HG03025 (cell line): ENCODE results near the gene PLEKHM3.
"Not testable (repeated sequence)": the region's sequence is repeated elsewhere in the genome, so short reads cannot be mapped to it uniquely, and the experiment has no call there.

ENCODE experiments used
- ATAC-seq: cut with Tn5 transposase; IDR thresholded peaks from one replicate; pipeline ENCODE4 v1.9.1; 2021; ENCODE audit warnings: mild to moderate bottlenecking, moderate library complexity; ENCODE audit not compliant: unreplicated experiment, low FRiP score

Gene PLEKHM3

GRCh38 chr2:207952564-207953345 lies 72.6 kb downstream of the PLEKHM3 start:
- no peak for ATAC-seq

- ATAC-seq, result no peak
These were observed 73.4 kb downstream of the PLEKHM3 start for GRCh38 chr2:207951734-207952470.

DNA sequence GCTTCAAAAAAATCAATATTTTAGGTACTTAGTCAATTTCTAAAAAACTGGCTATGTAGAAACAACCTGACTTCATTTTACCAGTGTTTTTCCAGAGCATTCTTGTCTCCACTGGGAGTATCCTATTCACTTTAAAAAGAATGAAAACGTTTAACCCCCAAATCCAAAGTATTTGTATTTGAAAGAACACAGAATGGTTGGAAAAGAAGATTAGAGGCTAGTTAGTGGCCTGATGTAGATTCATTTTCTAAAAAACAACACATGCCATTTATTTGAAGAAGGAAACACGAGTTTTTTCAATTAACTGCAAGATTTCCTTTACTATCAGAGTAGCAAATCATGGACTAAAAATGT lies 74.6 kb downstream of the PLEKHM3 start:
- ATAC-seq, result no peak

GRCh38 chr2:207950063-207950760 lies 75.1 kb downstream of the PLEKHM3 start:
- no peak for ATAC-seq

DNA sequence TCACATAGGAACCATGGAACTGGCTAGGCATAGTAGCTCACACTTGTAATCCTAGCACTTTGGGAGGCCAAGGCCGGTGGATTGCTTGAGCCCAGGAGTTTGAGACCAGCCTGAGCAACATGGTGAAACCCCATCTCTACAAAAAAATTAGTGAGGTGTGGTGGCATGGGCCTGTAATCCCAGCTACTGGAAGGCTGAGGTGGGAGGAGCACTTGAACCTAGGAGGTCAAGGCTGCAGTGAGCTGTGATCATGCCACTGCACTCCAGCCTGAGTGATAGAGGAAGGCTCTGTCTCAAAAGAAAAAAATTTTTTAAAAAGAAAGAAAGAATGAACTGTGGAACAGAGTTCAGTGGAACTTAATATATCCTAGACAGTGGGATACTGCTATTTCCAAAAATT lies 76.1 kb downstream of the PLEKHM3 start:
- ATAC-seq, result not testable (repeated sequence)

DNA sequence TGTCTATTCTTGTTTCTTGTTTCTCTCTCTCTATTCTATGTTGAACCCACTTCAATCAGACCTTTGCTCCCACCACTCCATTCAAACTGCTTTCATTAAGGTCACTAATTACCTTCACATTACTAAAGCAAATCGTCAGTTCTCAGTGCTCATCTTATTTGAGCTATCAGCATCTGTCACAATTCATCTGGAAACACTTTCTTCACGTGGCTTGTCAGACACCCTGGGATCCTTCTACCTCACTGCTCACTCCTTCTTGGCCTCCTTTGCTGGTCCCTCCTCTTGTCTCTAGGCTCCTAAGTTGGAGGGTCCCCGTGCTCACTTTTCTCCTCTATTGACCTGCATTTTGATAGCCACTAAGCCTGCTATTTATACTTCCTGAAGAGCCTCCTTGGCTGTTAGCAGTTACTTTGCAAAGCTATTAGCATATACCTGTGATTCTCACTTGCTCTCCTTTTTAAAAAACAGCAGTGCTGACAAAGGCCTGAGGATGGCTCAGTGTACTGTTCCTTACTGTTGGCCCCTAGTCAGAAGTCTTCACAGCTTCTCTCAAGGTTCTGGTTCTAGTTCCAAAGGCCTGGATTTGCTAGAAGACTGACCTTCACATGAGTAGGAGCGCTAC lies 80.2 kb downstream of the PLEKHM3 start:
- ATAC-seq, result no peak

DNA sequence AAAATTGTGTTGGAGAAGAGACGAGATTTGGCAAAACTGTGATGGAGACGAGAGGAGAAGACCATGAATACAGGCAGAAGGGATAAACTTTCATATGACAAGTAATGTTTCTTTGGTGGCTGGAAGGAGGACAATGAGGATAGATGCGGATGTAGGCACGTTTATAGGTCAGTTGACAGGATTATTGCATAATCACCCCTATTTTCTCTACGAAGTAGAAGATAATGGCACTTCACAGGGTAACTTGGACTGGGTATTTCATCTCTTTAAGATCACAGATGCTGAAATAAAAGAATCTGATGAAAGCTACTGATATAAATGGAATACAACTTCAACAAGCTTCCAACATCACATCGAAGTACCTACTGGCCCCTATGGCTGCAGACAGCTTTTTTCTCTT lies 81.0 kb downstream of the PLEKHM3 start:
- ATAC-seq, result no peak

DNA sequence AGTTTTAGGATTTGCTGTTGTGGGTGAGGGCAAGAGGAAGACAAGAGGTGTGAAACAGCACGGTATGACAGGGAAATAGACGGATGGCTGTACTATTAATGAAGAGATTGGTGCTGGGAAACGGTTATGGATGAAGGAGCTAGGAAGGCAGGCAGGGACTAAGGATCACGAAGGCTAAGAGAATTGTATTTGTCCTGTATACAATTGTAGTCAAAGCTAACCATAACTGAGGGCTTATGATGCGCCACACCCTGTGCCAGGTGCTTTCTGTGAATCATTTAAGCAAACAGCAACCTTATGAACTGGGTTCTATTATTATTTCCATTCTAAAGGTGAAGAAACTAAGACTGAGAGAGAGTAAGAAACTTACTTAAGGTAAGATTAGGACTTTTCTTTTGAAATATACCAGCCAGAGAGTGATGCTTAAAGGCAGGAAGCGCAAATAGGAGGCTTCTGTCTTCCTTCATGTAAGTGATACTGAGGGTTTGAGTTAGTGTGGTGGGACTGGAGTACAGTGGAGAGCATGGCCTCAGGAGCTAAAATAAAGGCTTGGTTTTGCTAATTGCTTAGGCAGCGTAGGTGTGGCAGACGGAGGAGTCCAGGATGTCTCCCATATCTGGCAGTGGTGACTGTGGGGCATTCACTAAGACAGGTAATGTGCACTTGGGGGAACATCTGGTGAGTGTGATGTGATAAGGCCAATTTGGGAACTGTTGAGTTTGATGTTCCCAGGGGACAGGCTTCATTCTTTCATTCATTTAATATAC lies 85.8 kb downstream of the PLEKHM3 start:
- ATAC-seq, result no peak

DNA sequence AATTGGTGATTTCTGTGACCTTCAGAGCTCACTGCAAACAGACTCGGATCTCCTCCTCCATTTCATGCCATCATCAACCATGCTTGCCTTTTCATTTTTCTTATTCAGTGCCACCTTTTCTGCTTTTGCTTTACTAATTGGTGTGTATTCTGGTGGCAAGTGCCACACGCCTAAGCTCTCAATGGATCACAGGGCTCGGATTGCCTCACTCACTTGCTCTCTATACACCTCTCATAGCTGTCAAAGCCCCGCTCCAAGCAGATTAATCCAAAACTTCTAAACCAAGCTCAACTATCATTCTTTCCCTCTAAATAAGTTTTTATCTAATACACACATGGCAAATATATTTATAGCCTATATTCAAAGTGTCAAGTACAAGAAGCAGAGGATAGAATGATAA lies 86.4 kb downstream of the PLEKHM3 start:
- no peak for ATAC-seq

DNA sequence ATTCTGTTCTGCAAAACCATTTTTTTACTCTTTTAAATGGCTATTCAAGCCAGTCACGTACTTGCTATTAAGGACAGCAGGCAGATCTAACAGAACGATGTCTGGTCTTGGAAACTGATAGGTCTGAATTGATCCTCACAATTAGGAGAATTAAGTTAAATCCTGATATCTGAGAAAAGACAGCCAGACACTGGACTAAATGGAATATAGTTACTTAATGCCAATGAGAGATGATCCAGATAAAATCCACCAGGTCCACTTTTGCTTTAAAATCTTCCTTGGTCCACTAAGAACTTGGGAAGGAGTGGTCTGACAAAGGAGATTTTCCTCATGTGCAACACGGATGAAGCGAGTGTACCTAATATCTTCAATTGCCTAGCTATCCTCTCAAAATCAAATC lies 86.9 kb downstream of the PLEKHM3 start:
- ATAC-seq, result no peak

DNA sequence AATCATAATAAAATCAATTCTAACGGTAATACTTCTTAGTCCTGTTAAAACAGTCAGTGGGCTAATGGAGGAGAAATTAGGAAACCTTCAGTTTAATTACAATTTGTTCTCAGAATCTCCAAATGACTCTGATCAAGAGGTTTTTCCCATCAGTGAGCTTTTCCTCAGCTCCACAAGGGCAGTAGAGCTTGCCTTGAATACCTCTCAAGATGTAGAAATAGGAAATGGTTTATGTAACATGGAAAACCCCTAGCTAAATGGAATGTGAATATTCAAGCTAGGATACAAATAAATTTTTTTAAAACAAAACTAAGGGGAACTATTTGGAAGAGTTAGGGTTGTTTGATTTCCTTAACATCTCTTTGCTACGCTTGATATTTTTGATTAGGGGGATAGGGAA lies 87.5 kb downstream of the PLEKHM3 start:
- ATAC-seq, result no peak

- ATAC-seq, result no peak
These were observed 88.1 kb downstream of the PLEKHM3 start for GRCh38 chr2:207937253-207937652.

DNA sequence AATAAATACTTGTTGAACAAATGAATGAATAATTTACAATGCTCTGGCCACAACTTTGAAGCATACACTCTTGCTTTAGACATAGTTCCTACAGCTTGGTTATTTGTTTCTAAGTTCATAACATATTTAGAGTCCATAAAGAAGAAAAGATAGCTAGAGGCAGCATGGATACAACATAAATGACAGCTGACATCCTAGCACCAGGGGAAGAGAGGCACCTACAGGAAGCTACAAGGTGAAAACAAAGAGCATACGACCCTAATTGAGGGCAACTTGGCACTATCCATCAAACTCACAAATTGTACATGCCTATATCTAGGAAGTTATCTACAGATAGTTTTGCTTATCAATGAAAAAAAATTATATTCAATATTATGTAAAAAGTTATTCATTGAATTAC lies 88.9 kb downstream of the PLEKHM3 start:
- ATAC-seq, result no peak

GRCh38 chr2:207935991-207936370 lies 89.3 kb downstream of the PLEKHM3 start:
- ATAC-seq, result no peak

GRCh38 chr2:207935121-207935990 lies 90.0 kb downstream of the PLEKHM3 start:
- ATAC-seq, result no peak

GRCh38 chr2:207934720-207935119 lies 90.6 kb downstream of the PLEKHM3 start:
- ATAC-seq, result no peak

DNA sequence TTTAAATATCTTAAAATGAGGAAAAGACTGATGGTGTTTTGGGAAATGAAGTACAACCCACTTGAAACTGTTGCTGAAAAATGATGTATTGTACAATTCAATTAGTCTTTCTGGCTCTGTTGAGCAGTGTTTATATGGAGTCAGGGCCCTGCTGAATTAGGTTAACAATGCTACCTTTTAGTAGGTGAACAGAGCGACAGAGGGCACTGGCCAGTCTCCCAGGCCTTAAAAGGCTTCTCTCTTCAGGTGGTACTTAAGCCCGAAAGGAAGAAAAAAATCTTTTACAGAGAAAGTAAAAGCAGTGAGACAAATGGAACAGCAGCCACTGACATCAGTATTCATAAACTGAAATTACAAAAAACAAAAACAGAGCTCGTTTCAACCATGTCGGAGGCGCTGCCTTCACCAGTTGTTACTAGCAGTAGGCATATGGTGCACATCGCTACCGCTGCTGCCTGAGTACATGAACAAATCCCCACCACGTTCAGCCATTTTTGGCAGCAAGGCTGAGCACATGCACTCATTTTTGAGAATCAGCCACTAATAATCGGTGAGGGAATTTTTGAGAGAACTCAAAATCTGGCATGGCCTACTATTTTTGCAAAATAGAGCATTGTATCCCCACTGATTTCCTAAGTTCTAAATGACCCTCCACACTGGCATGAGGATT lies 91.8 kb downstream of the PLEKHM3 start:
- ATAC-seq, result no peak

DNA sequence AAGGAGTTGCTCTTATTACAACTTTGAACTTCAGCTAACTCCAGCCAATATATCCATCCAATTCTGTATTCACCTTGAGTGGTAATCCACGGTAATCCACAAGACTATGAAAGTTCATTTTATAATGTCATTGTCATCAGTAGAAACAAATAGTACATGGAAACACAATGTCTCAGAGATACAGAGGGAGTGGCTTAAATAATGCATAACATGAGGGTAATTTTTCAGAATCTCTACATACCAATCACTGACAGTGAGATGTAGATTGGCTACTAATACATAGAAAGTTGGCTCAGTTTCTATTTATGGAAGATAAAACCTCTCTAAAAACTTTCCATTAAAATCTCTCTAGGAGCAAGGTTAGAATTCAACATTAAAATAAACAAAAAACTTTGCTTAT lies 93.2 kb downstream of the PLEKHM3 start:
- no peak for ATAC-seq

- no peak for ATAC-seq
These were observed 94.6 kb downstream of the PLEKHM3 start for GRCh38 chr2:207930747-207931146.
